DMS 273 (cell line): Measurements from ENCODE around the gene OTUD7B.
"Not testable (repeated sequence)": the region's sequence is repeated elsewhere in the genome, so short reads cannot be mapped to it uniquely, and the experiment has no call there.

ENCODE experiments used
- DNase-seq: peaks from one replicate; lab custom pipeline; 2025; ENCODE audit not compliant: unreplicated experiment; lab: John Stamatoyannopoulos, UW

OTUD7B gene

GRCh38 chr1:150010393-150011115 lies at the start of gene OTUD7B:
TSS of gene OTUD7B (minus strand) at chr1:150010726. CDS start at chr1:149977510, 33,216 bp downstream.
- DNase-seq = peak; percentile 96

DNA sequence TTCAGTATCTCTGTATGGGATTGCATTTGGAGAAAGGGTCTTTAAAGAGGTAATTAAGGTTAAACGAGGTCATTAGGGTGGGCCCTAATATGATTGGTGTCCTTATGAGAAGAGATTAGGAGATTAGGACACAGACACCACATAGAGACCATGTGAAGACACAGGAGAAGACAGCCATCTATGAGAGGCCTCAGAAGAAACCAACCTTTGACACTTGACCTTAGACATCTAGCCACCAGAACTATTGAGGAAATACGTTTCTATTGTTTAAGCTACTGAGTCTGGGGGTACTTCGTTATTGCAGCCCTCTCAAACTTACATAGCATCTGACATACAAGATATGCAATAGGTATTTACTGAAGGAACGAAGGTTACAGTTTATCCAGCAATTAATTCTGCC lies 49.7 kb upstream of the OTUD7B start:
- no peak for DNase-seq

GRCh38 chr1:150056407-150056806 lies 45.9 kb upstream of the OTUD7B start:
- no peak for DNase-seq

DNA sequence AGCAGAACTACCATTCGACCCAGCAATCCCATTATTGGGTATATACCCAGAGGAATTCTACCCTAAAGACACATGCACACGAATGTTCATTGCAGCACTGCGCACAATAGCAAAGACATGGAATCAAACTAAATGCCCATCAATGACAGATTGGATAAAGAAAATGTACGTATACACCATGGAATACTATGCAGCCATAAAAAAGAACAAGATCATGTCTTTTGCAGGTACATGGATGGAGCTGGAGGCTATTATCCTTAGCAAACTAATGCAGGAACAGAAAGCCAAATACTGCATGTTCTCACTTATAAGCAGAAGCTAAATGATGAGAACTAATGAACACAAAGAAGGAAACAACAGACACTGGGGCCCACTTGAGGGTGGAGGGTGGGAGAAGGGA lies 45.0 kb upstream of the OTUD7B start:
- DNase-seq = not testable (repeated sequence)

DNA sequence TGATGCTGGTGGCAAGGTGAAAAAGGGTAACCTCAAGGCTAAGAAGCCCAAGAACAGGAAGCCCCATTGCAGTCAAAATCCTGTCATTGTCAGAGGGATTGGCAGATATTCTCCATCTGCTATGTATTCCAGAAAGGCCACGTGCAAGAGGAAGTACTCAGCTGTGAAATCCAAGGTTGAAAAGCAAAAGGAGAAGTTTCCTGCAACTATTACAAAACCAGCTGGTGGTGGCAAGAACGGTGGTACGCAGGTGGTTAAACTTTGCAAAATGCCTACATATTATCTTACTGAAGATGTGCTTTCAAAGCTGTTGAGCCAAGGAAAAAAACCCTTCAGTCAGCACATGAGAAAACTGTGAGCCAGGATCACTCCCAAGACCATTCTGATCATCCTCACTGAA lies 43.4 kb upstream of the OTUD7B start:
- no peak for DNase-seq

DNA sequence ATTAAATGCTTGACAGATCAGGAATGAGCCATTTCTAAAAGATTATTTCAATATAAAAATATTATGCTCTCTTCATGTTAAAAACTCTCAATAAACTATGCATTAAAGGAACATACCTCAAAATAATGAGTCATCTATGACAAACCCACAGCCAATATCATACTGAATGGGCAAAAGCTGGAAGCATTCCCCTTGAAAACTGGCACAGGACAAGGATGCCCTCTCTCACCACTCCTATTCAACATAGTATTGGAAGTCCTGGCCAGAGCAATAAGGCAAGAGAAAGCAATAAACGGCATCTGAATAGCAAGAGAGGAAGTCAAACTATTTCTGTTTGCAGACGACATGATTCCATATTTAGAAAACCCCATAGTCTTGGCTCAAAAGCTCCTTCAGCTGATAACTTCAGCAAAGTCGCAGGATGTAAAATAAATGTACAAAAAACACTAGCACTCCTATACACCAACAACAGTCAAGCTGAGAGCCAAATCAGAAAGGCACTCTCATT lies 41.4 kb upstream of the OTUD7B start:
- DNase-seq = not testable (repeated sequence)

DNA sequence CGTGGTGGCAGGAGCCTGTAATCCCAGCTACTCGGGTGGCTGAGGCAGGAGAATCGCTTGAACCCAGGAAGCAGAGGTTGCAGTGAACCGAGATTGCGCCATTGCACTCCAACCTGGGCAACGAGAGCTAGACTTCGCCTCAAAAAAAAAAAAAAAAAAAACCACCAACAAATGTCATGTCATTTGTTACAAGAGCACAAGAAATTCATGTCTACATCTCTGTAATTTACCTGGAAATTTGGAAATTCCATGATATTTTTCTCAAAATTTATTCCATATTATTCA lies 40.5 kb upstream of the OTUD7B start:
- DNase-seq = no peak

- DNase-seq = no peak
Measured at GRCh38 chr1:150049926-150050325, 39.4 kb upstream of the OTUD7B start.

GRCh38 chr1:150034336-150034735 lies 23.8 kb upstream of the OTUD7B start:
- no peak for DNase-seq

DNA sequence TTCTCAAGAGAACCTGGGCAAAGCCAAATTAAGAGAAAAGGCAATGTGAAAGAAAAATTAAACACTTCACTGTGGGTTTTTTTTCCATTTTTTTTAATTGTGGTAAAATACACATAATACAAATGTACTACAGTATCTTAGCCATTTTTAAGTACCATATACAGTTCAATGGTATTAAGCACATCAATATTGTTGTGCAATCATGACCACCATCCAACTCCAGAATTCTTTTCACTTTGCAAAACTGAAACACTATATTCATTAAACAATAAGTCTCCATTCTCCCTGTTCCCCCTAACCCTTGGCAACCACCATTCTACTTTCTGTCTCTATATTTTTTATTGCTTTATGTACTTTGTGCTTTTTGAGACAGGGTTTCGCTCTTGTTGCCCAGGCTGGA lies 17.8 kb upstream of the OTUD7B start:
- no peak for DNase-seq

- no peak for DNase-seq
Measured at GRCh38 chr1:150024156-150024555, 13.6 kb upstream of the OTUD7B start.

DNA sequence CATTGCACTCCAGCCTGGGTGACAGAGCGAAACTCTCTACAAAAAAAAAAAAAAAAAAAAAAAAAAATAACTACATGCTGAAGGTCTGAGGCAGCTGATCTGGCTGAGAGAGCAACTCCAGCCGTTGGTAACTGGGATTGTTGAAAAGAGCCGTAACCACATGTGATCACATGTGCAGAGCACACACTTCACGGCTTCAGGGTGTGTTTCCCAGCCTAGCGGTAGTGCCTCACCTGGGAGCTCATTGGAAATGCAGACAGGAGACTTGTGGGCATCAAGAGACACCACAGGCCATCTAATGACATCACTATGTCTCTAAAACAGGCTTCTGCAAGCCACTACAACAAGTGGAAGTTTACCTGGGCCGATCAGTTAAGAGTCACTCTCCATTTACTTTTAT lies 11.8 kb upstream of the OTUD7B start:
- no peak for DNase-seq

DNA sequence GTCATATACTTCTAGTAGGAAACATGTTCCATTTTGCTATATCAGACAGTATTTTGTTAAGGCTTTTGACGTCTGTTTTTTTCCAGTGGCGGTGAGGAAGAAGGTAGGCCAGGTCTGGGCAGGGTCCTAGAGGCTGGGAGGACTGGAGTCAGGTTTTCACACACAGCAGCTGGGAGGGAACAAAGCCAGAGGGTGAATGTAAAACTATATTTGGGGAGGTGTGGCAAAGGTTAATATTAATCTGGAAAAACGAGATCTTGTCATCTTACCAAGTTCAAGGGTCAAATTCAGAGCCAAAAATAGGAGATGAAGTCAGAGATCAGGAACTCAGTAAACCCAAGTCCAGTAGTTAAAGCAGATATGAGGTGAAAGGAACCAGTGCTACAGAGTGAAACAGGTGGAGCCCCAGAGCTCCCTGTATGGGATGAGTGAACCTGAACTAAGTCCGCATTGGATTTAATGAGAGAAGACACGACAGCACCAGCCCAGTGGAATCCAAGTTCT lies 10.7 kb upstream of the OTUD7B start:
- DNase-seq = no peak

DNA sequence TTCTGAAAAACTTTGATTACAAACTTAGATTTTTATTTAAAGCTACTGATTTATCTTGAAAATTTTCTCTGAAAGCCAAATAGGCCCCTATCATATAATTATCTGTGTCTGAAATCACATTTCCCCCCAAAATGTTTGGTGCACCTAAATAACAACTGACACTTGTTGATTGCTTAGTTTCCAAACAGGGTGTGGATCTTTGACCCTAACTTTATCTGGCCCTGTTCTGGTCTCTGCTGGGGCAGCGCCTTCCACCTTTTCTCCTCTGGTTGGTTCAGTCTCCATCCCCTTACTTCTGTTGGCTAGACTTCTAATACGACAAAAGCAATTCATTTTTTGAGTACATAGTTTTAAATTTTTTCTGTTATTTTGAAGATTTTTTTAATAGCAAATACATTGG lies 10.2 kb upstream of the OTUD7B start:
- DNase-seq = no peak

GRCh38 chr1:150018165-150018564 lies 7.6 kb upstream of the OTUD7B start:
- DNase-seq = no peak

DNA sequence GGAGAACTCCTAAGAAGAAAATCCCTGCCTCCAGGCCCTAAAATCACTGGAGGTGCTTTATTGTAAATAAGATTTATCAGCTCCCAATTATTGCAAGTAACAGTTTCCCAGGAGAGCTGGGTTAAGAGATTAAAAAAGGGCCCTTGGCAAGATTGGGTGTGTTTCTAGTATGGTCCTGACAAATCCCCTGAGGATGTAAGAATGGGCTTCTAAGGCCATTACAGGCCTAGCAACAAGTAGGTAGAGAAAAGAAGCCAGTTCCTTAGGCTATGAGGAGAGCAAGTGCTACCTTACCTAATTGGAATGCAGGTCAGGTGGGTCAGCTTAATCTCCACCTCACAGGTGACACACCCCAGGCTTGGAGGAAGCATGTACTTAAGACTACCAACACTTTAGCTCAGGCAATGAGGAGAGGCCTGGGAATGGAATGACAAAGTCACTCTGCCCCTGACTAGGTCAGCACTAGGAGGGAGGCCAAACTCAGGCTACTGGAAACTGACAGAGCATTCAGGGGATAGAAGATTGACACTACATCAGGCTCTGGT lies 6.8 kb upstream of the OTUD7B start:
- DNase-seq = no peak

DNA sequence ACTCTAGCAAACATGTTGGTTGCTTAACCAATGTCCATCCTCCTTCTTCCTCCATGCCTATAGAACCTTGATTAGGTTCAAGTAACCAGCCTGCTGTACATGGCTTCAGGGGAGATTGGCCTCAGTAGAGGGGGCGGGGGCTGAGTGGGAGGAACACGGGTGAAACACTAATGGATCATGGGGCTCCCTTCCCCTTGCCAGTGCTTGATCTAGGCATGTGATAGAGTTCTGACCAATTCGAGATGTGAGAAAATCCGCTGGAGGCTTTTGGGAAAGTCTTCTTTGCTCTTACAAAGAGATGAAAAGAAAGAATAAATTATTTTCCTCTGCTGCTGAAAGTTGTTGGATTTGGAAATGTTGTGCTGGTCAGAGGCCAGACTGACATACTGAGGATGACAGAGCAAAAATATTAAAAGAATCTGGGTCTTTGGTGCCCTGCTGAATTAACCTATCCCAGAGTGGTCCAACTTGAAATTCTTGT lies 5.2 kb upstream of the OTUD7B start:
- no peak for DNase-seq

GRCh38 chr1:150012611-150013010 lies 2.1 kb upstream of the OTUD7B start:
- DNase-seq = no peak

DNA sequence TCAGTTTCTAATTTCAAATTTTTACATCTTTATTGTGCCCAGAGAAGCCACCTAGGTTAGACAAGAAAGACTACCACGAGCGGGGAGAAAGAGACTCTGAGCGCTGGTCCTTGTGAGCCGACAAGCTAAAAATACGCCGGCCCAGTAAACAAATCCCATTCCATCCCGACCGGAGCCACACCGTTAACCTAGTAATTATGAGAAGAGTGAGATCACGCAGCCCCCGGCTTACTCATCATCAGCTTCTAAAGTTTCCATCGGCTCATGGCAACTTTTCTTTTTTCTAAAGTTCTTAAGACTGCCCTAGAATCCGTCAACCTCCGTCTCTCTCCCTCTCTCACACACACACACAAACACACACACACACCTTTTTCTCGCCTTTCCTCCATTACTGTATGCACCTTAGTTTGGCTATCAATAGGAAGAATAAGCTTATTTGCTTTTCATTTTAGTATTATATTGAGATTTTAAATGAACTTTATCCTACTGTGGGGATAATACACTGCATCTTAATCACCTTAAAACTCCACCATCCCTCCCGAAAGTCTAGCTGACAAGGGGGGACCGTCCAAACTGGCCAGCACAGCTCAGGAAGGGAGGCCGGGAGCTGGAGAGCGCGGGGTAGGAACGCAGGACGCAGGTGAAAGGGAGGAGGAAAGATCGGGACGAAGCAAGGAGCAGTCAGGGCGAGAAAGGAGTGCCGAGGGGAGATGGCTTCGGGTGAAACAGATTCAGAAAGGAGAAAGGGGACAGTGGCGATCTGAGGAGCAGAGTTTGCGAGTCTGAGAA lies 728 bp downstream of the OTUD7B start:
- DNase-seq = peak; percentile 78

DNA sequence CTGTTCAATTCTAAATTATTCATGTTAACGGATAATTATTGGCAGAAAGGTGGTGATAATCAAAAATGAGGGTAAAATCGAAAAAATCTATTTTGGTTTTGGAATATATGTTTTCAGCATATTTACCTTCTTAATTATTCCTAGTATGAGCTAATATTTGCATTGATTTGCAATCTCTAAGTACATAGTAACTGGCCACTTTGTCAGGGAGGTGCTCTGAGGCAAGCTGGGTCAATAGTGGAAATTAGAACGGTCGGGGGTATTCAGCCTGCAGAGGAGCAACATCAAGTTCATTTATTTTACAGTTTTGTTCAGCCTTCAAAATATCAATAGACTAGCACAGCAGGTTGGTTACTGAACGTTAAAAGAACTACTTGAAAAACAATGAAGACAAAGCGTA lies 1.8 kb downstream of the OTUD7B start:
- DNase-seq = no peak

DNA sequence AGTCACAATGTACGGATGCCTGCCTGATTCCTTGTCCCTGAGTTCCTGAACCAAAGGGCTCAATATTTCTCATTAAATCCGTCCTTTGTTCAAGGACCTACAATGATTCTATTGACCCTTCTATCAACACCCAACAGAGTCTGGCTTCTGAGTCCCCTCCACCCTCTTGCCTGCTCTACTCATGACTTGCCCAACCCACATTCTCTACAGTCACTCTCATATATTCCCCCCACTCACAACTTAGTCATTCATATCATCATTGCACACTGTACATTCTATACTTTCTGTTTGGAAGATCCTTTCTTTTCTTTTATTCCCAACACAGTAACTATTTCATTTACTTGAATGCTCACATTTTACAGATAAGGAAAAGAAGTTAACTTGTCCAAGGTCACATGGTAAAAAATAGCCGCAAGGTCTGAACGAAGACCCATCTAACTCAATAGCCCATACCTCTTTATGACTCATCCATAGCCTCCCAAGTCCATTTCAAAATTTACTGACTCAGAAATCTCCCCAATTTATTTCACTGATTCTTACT lies 3.6 kb downstream of the OTUD7B start:
- no peak for DNase-seq

DNA sequence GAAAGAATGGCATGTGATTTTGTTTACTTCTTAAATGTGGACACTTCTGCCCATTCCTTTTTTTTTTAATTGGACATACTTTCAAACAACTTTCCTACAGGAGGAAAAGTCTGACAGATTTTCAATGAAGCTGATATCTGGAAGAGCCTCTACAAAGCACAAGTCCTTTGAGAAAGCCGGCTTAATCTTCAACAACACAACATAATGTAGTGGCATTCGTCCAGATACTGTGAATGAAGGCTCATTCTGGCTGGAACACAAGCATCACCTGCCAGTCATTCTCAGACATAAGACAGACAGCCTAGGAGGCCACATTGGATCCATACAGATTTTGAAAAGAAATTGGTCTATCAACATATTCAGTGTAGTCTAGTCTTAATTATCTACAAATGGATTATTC lies 4.9 kb downstream of the OTUD7B start:
- no peak for DNase-seq
